HG03025 (cell line): ENCODE measurements around the gene ZNF444.

Experiments used
- ATAC-seq: cut with Tn5 transposase; IDR thresholded peaks from one replicate; pipeline ENCODE4 v1.9.1; 2021; ENCODE audit warnings: mild to moderate bottlenecking, moderate library complexity; ENCODE audit not compliant: unreplicated experiment, low FRiP score

Gene ZNF444

DNA sequence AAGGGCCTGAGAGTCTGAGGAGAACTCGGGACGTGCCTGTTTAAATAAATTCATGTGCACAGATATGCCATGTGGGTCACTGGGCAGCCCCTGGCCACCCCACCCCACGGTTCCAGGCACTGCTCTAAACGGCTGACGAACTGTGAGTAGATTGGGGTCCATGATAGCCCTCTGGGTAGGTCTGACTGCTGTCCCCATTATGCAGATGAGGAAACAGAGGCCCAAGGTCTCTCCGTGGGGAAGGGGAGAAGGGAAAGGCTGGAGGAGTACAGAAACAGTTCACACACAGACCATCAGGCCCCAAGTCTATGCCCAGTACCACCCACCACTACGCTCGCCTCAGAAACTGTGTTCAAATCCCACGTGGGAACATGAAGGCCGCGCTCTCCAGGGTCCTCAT is 34.1 kb upstream of the ZNF444 start:
- no peak for ATAC-seq

- no peak for ATAC-seq
Observed at GRCh38 chr19:56107626-56108351, 33.3 kb upstream of the ZNF444 start.

DNA sequence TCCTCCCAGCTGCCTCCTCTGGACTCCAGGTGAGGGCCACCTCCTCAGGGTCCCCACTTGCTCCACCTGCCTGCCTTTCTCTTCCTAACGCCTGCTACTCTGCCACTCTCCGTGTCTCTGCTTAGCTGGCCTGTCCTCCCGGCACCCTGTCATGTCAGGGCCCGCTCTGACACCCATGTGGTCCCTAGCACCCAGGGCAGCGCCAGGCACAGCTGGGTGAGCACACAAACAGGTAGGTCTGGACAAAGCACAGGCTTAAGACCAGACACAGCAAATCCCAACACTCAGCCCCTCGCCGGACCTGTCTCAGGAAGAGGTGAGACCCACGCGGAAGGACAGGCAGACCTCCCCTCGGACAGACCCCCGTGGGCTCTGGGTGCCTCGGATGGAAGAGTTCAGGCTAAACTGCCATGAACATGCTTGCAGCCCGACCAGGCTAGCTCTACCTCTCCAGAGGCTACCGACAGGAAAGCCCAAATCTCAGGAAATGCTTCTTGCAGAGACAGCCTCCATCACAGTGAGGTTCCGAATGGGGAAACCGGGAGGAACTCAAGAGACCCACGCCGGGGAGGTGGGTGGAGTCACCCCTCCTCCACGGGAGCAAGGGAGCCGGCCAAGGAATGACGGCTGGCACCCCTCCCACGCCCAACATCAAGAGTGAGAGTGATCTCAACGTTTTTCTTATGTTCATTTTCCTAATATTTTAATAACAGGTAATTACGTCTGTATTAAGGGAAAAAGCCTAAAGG is 32.5 kb upstream of the ZNF444 start:
- no peak for ATAC-seq

DNA sequence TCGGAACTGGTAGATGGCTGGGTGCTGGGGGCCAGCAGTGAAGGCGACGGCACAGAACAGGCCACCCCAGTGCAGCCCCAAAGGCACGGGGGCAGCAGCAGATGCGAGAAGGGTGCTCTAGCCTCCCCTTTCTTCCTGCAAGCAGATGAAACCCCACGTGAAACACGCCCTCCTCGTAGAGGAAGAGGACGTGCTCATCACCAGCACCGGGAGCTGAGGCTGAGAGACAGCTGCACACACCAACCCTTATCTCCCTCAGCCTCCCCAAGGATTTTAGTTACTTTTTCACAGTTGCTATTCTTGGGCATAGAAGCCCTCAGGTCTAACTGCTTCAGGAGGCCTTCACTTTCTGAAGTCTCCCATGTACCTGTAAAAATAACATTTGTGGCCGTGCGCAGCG is 31.9 kb upstream of the ZNF444 start:
- no peak for ATAC-seq

DNA sequence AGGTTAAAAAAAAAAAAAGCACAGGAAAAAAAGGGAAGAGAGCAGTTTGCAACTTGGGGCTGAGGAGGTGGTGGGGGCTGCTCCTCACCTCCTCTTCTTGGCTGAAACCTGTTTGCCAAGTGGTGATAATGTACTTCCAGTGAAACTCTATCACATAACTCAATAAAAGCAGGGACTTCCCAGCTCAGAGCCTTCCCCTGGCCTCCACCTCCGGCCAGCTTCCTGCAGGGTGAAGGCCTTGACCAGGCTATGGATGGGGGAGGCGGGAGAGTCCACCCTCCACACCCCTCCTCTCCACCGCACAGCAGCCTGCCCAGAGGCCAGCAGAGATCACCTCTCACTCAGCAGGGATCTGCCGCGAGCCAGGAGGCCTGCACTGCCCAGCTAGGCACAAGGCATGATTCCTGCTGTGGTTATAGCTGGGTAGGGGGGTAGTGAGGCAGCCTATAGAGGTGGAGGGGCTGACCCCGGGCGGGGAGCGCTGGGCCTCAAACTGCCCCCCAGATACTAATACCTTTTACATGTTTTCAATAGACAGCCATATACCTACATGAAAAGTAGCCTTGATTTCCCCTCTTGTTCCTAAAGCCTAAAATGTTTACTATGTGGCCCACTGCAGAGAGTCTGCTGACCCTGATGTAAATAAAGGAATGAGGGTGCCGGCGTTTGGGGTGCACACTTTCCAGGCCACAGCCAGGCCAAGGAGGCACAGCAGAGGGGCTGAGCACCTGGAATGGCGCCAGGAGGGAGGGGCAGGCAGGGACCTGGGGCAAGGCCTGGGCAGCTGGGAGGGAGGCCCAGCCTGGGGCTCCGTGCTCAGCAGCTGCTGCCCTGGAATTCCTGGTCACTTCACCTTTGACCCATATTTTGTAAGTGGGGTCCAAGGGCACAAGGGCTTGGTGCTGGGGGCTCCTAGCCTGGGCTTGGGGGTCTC is 30.3 kb upstream of the ZNF444 start:
- ATAC-seq = no peak

- peak; percentile 53 for ATAC-seq
Observed at GRCh38 chr19:56111601-56112312, 29.3 kb upstream of the ZNF444 start.

- no peak for ATAC-seq
Observed at GRCh38 chr19:56112313-56112709, 28.8 kb upstream of the ZNF444 start.

DNA sequence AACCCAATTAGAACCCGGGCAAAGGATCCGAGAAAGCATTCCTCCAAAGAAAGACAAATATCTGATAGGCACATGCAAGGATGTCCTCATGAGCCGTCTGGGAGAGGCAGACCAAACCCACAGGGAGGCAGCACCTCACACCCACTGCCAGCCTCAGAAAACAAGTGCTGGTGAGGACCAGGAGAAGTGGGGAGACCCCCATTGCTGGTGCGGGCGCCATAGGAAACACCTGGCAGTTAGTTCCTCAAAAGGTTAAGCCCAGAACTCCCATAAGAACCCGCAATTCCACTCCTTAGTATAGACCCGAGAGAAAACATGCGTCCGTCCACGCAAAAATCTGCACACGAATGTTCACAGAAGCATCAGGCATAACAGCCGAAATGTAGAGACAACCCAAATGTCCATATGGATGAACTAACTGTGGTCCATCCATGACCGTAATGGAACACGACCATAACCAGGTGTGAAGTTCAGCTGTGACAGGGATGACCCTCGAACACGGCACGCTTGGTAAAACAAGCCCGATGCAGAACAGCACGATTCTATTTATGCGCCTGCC is 27.9 kb upstream of the ZNF444 start:
- no peak for ATAC-seq

DNA sequence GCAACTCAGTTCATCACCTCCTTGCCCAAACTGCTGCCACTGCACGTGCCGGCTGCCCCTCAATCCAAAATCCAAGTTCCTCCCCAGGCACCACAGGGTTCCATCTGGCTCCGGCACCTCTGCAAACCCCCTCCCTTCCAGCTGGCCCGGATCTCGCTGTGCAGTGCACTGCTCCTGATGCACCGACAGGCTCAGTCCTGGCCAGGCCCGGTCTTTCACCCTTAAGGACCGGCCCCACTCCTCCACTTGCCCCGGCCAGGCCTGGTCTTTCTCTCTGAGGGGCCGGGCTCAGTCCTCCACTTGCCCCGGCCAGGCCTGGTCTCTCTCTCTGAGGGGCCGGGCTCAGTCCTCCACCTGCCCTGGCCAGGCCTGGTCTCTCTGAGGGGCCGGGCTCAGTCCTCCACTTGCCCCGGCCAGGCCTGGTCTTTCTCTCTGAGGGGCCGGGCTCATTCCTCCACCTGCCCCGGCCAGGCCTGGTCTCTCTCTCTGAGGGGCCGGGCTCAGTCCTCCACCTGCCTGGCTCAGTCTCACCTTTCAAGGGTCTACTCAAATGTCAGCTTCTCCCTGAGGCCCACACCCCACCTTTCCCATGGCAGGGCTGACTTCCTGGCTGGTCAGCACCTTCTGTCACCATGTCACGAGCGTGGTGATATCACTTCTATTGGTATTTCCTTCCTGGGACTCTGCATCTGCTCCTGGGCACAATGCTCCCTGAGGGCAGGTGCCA is 26.9 kb upstream of the ZNF444 start:
- no peak for ATAC-seq

DNA sequence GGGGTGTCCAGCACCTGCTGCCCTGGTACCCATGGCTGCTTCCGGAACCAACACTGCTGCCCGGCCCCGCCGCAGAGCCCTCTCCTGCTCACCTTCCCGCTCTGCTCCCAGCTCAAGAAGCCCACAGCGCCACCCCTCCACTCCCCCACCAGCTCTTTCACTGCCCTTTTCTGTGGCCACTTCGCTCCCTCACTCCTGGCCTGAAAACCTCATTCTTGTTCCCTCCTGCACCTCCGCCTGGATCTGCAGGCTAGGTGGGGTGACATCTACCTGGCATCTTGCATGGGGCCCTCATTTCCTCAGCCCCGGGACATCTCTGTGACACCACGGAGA is 26.3 kb upstream of the ZNF444 start:
- no peak for ATAC-seq

DNA sequence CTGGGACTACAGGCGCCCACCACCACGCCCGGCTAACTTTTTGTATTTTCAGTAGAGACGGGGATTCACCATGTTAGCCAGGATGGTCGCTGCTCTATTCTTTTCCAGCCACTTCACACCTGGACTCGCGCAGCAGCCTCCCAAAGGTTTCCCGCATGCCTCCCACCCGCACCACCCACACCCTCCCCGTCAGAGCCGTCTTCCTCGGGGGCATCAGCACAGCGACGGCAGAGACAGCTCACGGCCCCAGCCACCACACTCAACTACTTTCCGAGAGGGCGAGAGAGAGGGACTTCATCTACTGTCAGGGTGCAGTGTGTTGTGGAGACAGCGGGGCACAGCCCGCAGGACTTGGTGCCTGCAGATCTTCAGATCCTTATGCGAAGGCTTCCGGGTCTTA is 25.6 kb upstream of the ZNF444 start:
- ATAC-seq = no peak

DNA sequence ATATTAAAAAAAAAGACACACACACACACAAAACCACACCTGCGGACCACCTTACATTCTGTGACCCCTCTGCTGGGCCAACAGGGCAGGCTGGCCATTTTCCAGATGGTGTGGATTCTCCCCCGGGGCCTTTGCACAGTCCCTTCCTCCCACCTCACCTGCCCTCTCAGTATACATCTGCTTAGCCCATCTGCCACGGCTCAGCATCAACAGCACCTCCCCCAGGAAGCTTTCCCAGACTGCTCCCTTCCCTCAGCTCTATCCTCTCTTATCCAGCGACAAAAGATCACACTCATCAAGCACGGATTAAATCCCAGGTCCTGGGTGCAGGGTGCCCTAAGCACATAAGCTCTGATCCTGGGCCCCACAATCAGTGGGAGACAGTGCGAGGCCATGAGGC is 24.5 kb upstream of the ZNF444 start:
- no peak for ATAC-seq

GRCh38 chr19:56117376-56117884 is 23.7 kb upstream of the ZNF444 start:
- no peak for ATAC-seq

- no peak for ATAC-seq
Observed at GRCh38 chr19:56117889-56118288, 23.2 kb upstream of the ZNF444 start.

DNA sequence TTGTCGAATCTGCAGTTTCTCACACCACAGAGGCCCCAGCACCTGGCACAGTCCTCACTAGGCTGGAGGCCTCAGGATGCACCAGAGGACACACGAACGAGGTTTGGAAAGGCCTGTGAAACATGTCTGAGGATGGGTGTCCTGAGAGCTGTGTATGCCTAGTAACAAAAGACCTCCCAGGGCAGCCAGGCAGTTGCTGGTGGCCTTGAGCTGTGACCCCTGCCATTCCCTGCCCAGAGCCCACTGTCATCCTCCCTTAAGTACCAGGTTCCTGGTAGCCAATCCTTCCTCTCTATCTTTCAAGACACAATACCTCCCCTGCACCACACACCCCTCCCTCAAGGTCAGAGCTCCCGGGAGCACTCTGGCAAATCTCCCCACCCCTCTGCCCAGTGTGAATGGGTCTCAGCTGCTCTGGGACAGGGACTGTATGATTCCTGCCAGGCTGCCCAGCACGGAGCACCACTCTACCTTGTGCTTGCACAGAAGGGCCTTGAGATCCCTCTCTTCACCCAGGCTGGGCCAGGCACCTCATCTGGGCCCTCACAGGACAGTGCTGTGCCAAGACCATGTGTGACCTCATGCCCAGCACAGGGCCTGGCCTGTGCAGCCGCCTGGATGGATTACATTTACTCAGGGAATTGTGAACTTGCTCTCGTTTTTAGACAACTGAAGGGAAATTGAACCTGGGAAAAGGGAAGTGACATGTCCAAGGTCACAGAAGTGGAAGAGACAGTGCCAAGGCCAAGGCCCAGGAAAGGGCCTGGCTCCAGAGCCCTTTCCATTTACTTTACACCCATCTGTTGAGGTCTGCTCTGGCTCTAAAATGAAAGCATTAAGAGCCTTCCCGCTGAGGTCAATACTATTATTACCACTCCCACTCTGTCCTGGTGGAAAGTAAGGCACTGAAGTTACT is 22.2 kb upstream of the ZNF444 start:
- ATAC-seq = no peak

GRCh38 chr19:56119582-56119978 is 21.5 kb upstream of the ZNF444 start:
- no peak for ATAC-seq

DNA sequence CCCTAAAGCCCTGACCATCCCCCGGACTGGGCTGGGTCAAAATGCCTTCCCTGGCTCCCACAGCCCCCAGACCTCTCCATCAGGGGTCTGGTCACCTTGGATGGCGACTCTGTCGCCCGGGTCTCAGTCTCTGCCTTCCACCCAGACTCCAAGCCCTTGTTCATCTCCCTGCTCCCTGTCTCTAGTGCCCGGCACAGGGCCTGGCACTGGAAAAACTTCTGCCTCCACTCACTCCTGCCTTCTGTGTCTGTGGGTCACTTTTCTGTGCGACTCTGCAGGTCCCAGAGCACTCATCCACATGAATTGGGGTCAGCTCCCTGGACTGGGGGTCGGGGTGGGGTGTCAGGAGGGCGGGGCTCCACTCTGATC is 21.1 kb upstream of the ZNF444 start:
- ATAC-seq = no peak

DNA sequence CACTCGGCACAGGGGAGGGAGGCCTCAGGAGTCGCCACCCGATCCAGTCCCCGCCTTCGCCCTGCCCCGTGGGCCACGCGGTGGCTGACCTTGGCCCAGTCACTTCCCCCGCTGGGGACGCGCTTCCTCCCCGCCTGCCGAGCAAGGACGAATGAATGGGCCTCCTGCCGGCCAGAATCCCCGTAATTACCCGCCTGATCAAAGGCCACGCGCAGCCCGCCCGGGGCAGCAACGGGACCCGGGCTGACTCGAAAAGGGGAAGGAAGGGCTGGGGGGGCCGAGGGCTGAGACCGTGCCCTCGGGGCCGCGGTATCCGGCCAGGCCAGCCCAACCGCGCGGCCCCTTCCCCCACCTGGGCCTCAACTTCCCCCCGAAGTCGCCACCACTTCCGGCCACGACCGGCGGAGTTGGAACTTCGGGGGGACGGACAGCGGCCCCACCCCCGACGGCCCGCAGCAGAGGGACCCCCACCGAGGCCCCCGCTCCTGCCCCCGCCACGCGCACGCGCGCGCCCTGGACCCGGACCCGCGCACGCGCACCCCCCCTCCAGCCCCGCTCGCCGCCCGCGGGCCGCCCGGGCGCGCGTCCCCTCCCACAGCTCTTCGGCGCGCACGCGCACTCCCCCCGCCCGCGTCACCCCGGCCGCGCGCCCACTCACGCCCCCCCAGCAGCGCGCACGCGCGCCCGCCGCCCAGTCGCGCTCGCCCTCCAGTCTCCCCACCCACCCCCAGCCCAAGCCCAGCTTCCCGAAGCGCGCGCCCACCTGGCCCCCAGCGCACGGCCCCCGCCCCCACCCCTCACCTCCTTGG is 20.5 kb upstream of the ZNF444 start:
- peak; percentile 21 for ATAC-seq
